HG03342 (cell line): Measurements from ENCODE around the gene CLSTN2.

Experiments
- ATAC-seq: cut with Tn5 transposase; IDR thresholded peaks from one replicate; pipeline ENCODE4 v1.9.1; 2021; ENCODE audit warnings: mild to moderate bottlenecking, moderate library complexity; ENCODE audit not compliant: unreplicated experiment

CLSTN2 gene

GRCh38 chr3:140365872-140366697 lies 431.1 kb downstream of the CLSTN2 start:
- ATAC-seq, result no peak

GRCh38 chr3:140368223-140368811 lies 433.3 kb downstream of the CLSTN2 start:
- no peak for ATAC-seq

- no peak for ATAC-seq
Measured at GRCh38 chr3:140370686-140371085, 435.7 kb downstream of the CLSTN2 start.

- no peak for ATAC-seq
Measured at GRCh38 chr3:140373234-140373633, 438.2 kb downstream of the CLSTN2 start.

GRCh38 chr3:140375002-140375401 lies 440.0 kb downstream of the CLSTN2 start:
- no peak for ATAC-seq

GRCh38 chr3:140376136-140376889 lies 441.3 kb downstream of the CLSTN2 start:
- ATAC-seq, result no peak

- no peak for ATAC-seq
Measured at GRCh38 chr3:140377644-140378043, 442.7 kb downstream of the CLSTN2 start.

GRCh38 chr3:140378571-140379340 lies 443.8 kb downstream of the CLSTN2 start:
- no peak for ATAC-seq

- ATAC-seq, result no peak
Measured at GRCh38 chr3:140384028-140384771, 449.2 kb downstream of the CLSTN2 start.

- no peak for ATAC-seq
Measured at GRCh38 chr3:140384876-140385275, 449.9 kb downstream of the CLSTN2 start.

GRCh38 chr3:140386357-140387100 lies 451.5 kb downstream of the CLSTN2 start:
- no peak for ATAC-seq

GRCh38 chr3:140387244-140387643 lies 452.3 kb downstream of the CLSTN2 start:
- ATAC-seq, result no peak

- no peak for ATAC-seq
Measured at GRCh38 chr3:140388202-140388922, 453.4 kb downstream of the CLSTN2 start.

GRCh38 chr3:140391061-140391460 lies 456.1 kb downstream of the CLSTN2 start:
- ATAC-seq, result no peak

- ATAC-seq, result no peak
Measured at GRCh38 chr3:140394488-140395133, 459.6 kb downstream of the CLSTN2 start.

- no peak for ATAC-seq
Measured at GRCh38 chr3:140395134-140396075, 460.4 kb downstream of the CLSTN2 start.

GRCh38 chr3:140396110-140396509 lies 461.1 kb downstream of the CLSTN2 start:
- no peak for ATAC-seq
